NCI-H748 (cell line): ENCODE data around the gene APBA3.
A peak's percentile ranks its signal among the peaks of the same experiment; 100 is the strongest.
"Not testable (repeated sequence)": the region's sequence is repeated elsewhere in the genome, so short reads cannot be mapped to it uniquely, and the experiment has no call there.

Experiments
- DNase-seq: peaks from one replicate; lab custom pipeline; 2025; ENCODE audit not compliant: unreplicated experiment; lab: John Stamatoyannopoulos, UW

APBA3 gene

DNA sequence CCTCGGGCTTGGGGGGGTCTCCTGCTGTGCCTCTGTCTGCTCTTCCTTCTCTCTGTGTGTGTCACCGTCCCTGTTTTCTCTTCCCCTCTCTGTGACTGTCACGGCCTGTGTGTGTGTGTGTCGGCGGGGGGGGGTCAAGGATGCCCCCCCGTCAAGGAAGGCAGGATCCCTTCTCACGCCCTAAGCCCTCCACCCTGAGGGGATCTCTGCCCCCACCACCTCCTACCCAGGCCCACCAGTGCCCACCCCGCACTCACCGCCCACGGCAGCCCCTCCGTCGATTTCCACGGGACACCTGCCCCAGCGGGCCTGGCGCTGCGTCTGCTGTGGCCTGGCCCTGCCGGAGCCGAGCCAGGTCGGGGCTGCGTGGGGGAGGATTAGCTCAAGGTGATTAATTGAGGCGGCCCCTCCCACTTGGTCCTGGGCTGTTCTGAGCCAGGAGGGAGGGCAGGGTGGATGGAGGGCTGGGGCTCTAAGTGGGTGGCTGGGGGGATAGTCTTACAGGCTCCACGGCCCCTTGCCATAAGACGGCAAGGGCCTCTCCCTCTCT lies 10.5 kb upstream of the APBA3 start, which contains the start of gene RAX2:
Gene RAX2, minus strand, starts transcription at position 323 of the 550 bp plus-strand sequence. CDS start 486 bp downstream, outside the sequence.
- DNase-seq = no peak

DNA sequence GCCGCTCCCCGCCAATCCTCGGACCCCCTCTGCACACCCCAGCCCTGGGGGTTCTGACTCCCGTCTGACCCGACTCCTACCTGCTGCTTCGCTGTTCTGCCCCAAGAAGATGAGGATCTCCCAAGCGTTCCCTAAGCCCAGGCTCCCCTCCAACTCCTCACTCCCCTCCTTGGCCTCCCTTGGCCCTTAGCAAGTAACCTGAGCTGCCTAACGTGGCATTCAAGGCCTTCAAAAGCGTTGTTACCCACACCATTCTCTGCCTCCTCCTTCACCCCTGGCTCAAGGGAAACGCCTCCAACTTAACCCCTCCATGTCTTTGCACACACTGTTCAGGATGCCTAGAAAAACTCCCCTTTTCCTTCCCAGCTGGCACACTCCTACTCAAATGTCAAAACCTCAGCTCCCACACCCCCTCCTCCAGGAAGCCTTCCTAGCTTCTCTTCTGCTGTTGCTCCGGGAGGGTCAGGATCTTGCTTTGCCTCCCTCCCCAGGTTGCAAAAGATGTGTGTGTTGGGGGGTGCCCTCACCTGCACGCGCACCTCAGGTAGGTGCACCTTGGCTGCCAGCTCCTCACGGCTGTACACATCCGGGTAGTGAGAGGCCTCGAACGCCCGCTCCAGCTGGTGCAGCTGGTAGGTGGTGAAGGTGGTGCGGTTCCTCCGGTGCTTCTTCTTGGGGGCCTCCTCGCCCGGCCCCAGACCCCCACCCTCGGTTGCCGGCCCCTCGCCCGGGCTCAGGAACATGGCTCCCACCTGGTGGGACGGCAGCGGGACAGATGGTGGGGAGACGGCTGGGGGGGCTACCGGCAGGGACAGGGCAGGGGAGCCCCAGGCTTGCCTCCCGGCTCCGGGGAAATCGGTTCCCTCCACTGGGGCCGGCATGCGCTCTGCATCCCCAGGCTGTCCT lies 9.8 kb upstream of the APBA3 start:
- DNase-seq = no peak

- no peak for DNase-seq
Measured at GRCh38 chr19:3770136-3770999, 8.9 kb upstream of the APBA3 start.

- no peak for DNase-seq
Measured at GRCh38 chr19:3769494-3769893, 8.0 kb upstream of the APBA3 start.

DNA sequence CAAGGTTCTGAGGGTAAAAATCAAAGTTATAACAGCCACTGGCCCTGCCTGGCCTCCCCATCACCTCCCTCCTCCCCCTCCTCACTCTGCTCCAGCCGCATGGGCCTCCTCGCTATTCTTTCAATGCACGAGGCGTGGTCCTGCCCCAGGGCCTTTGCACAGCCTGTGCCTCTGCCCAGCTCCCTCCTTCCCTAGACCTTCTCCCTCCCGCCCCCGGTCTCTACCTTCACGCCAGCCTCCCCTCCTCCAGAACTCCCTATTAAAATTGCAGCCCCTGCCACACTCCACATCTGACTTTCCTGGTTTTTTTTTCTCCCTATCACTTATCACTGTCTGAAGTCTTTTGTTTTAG lies 7.2 kb upstream of the APBA3 start:
- no peak for DNase-seq

DNA sequence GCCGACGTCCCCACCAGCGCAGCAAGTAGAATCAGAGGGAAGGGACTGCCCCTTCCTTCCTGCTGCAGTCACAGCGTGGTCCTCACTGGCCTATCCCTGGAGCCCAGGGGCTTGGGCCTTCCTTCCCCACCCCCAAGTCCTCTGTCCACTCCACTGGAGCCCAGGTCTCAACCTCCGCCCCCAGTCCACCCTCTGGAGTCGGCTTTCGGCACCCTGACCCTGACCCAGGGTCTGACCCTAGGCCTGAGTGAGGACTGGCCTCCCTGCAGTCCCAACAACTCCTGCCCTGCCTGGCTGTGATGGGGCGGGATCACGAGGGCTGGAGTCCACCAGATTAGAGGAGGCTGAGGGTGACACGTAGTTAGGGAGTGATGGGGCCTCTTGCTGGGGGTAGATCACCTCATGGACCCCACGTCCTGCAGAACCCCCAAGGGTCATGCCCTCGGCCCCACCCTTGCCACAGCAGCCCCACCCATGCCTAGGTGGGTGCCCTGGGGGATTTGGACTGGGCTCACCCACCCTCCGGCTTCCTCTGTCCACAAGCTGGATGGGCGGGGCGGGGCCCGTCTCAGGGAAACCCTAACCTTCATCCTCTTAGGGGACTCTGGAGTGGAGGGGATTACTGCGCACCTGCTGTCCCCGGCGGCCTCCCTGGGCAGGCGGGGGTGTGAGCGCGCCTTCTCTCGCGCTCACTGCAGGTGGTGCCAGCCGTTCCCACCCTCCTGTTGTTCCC lies 6.7 kb upstream of the APBA3 start:
- no peak for DNase-seq

- DNase-seq = no peak
Measured at GRCh38 chr19:3767050-3767449, 5.6 kb upstream of the APBA3 start.

GRCh38 chr19:3766520-3766919 lies 5.0 kb upstream of the APBA3 start:
- DNase-seq = no peak

- not testable (repeated sequence) for DNase-seq
Measured at GRCh38 chr19:3765757-3766156, 4.3 kb upstream of the APBA3 start.

- DNase-seq = no peak
Measured at GRCh38 chr19:3765121-3765520, 3.6 kb upstream of the APBA3 start.

DNA sequence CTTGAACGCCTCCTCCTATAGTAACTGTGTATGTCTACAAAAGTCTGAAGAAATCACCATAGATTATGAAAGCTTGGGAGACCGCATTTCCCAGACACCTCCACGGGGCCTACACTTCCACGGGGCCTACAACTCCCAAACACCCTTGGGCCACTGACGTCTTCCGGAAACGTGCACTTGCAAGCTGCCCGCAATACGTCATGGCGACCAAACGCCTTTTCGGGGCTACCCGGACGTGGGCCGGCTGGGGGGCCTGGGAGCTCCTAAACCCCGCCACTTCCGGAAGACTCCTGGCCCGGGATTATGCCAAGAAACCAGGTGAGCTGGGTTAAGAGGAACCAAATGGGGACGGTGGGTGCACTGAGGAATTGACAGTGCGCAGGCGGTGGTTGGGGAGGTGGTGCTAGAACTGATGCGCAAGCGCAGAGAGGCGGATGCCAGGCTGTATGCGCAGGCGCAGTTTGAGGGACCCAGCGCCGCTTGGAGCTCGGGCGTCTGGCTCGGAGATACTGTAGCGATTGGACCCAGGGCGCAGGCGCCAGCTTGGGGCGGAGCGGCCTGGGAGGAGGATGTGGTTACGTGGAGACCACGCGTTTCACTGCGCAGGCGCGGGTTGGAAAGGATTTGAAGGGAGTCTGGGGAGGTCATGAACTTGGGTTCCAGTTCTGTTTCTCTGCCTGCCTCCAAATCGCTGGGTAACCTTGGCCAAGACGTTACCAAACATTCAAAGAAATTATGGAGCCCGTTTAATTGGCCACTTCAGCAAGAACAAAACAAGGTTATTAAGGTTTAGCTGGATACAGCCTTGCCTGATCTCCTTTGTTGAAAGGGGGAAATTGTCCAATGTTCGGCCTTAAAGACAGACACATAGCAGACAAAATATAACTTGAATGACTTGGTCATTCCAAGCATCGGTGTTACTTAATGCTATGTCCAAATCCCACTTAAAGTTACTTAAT lies 1.3 kb upstream of the APBA3 start, which contains the start of gene MRPL54:
Gene MRPL54, plus strand, starts transcription at position 182 of the 959 bp plus-strand sequence. Its CDS starts 19 bp downstream, at position 201.
- peak; percentile 96 for DNase-seq

DNA sequence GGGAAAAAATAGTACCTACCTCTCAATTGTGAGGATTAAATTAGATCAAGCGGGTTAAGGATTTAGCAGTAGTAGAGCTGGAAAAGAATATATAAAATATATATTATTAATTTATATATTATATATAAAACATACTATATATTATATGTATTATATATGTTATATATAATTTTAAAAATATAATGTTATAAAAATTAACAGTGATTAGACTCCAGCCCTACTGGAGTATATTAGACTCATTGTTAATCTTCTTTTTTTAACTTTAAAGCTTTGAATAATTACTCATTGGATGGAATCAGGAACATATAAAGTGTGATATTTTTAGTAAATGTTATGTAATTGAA lies 610 bp upstream of the APBA3 start:
- DNase-seq = no peak

DNA sequence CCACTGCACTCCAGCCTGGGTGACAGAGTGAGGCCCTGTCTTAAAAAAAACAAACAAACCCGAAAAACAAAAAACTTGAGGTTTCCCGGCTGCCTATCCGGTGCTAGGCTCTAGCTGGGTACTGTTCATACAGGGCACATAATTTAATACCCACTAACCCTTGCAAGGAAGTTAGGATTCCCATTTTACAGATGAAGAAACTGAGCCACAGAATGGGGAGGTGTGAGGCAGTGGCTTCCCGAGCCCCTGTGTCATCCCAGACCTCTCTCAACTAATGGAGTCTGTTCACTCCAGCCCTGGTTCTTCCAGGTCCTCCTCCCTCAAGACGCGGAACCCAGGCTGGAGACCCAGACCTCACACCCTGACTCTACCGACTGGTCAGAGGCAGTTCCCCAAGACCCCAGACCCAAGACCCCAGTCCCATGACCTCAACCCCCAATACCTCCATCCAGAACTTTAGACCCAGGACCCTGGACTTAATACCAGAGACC lies 576 bp downstream of the APBA3 start:
- no peak for DNase-seq

DNA sequence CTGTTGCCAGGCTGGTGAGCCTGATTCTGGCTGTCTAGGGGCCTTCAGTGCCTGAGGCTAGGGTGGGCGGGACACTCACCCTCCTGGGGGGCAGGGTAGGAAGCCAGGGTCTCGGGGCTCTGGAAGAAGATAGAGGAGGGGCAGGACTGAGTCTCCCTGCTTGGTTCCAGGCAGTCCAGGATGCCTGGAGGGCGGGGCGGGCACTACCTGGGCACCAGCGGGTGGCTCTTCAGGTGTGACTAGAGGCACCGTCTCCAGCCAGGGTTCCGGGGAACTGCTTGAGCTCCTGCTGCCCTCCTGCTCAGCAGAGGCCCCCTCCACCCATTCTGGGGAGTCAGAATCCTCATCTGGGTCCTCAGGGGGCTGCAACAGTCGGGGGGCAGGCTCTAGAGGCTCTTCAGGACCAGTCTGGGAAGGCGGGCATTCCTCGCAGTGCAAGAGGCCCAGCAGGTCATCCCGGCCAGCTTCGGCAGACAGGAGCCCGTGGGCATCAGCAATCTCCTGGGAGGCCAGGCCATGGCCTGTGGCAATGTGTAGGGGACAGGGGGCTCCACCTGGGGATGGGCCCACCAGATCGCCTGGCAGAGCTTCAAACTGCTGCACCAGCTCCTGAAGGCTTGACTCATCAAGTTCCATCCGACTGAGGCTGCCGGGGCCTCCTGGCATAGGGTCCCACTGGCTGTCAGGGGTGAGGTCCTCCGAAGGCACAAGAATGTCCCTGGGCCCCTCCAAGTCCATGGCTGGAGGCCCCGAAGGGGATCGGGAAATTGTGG lies 1.8 kb downstream of the APBA3 start:
- DNase-seq = no peak

DNA sequence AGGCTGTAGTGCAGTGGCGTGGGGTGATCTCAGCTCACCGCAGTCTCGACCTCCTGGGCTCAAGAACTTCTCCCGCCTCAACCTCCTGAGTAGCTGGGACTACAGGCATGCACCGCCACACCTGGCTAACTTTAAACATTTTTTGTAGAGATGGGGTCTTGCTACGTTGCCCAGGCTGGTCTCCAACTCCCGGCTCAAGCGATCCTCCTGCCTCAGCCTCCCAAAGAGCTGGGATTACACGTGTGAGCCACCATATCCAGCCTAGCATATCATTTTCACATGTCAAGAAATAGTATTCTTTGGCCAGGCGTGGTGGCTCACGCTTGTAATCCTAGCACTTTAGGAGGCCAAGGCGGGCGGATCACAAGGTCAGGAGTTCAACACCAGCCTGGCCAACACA lies 3.2 kb downstream of the APBA3 start:
- DNase-seq = not testable (repeated sequence)

DNA sequence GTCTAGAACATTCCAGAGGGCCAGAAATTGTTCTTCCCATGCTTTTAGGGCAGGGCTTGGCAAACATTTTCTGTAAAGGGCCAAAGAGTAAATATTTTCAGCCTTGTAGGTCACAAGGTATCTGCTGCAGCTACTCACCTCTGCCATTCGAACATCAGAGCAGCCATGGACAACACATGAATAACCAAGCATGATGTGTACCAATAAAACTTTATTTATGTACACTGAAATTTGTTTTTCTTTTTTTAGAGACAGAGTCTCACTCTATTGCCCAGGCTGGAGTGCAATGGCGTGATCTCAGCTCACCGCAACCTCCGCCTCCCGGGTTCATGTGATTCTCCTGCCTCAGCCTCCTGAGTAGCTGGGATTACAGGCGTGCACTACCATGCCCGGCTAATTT lies 3.8 kb downstream of the APBA3 start:
- not testable (repeated sequence) for DNase-seq

DNA sequence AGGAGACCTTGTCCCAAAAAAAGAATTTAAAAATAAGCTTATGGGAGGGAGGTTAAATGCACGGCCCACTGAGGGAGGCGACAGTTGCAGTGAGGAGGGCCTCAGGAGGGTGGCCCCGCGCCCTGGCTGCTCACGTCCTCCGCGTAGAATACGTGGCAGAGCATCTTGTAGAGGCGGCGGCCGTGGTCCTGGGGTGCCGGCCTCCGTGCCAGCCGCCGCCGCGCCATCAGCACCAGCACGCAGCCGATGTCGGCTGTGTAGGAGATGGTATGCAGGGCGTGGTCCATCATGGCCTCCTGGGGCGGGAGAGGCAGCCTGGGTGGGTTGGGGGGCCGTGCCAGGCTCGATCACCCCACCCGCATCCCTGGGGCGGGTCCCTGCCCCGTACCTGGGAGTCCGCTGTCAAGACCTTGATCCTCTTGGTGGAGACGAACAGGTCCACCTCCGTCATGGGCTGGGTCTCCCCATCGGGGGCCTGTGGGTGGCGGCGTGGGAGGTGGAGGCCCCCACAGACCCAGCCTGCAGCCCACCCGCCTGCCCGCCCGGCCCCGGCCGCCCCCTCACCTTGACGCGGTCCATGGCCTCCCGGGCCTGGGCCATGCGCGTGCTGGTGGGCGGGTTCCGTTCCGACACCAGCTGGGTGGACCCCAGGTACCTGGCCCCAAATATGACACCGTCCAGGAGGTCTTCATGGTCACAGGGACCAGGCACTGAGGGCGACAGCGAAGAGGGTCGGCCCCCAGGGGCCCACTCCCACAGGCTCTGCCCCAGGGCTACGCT lies 7.7 kb downstream of the APBA3 start:
- no peak for DNase-seq

DNA sequence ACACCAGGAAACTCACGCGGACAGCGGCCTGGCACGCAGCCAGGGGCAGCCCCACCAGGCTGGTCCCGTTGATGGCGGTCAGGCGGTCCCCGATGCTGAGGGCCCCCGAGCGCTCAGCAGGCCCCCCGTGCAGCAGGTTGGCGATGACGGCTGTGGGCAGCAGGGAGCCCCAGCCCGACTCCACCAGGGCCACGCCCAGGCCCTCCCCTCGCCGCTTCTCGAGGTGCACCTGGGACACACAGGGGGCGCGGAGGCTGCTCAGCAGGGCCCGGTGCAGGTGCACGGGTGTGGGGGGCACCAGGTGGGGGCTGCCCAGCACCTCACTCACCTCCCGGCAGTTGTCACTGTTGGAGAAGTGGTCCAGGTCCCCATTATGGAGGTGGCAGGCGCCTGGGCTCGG lies 9.0 kb downstream of the APBA3 start:
- DNase-seq = no peak
